ENCODE data around the gene MST1R.

The MST1R gene

GRCh38 chr3:49872801-49873281, 30.8 kb downstream of the MST1R start:
- peak; percentile 37 for DNase-seq

GRCh38 chr3:49871531-49872153, 32.0 kb downstream of the MST1R start:
- no peak for DNase-seq

GRCh38 chr3:49869525-49870126, 34.0 kb downstream of the MST1R start, which contains the start of gene CAMKV:
Gene CAMKV, minus strand, starts transcription at chr3:49869906. Its CDS starts 7,518 bp downstream, at chr3:49862388.
- DNase-seq = peak; percentile 29

GRCh38 chr3:49868862-49869466, 34.7 kb downstream of the MST1R start:
- DNase-seq = no peak

- DNase-seq = peak; percentile 17
Measured at GRCh38 chr3:49867871-49868321, 35.8 kb downstream of the MST1R start.

- no peak for DNase-seq
Measured at GRCh38 chr3:49867400-49867799, 36.3 kb downstream of the MST1R start.

- DNase-seq = no peak
Measured at GRCh38 chr3:49865198-49865784, 38.4 kb downstream of the MST1R start.

- DNase-seq = no peak
Measured at GRCh38 chr3:49864505-49864904, 39.2 kb downstream of the MST1R start.

GRCh38 chr3:49859576-49860305, 43.9 kb downstream of the MST1R start:
- DNase-seq = no peak

- DNase-seq = peak; percentile 97
Measured at GRCh38 chr3:49856181-49857005, 47.3 kb downstream of the MST1R start, which contains the start of gene TRAIP. Gene TRAIP, minus strand, starts transcription at chr3:49856564. Its CDS starts 111 bp downstream, at chr3:49856453.

- DNase-seq = no peak
Measured at GRCh38 chr3:49855662-49856061, 48.0 kb downstream of the MST1R start.

GRCh38 chr3:49845694-49846093, 58.0 kb downstream of the MST1R start:
- DNase-seq = no peak

- DNase-seq = no peak
Measured at GRCh38 chr3:49844464-49845183, 59.0 kb downstream of the MST1R start.

GRCh38 chr3:49842843-49843517, 60.7 kb downstream of the MST1R start:
- DNase-seq = no peak

- DNase-seq = no peak
Measured at GRCh38 chr3:49841806-49842205, 61.9 kb downstream of the MST1R start.

GRCh38 chr3:49841126-49841696, 62.5 kb downstream of the MST1R start:
- DNase-seq = peak; percentile 28

- no peak for DNase-seq
Measured at GRCh38 chr3:49840388-49840787, 63.3 kb downstream of the MST1R start.

GRCh38 chr3:49839193-49839809, 64.4 kb downstream of the MST1R start:
- peak; percentile 84 for DNase-seq

Data from activated CD4-positive, alpha-beta T cell treated with anti-CD3 and anti-CD28 coated beads, Interleukin-2, Interleukin-6, amounts not matched to agents 100 ng/mL and 50 ng/mL, durations not matched to agents 16 hours and 8 hours (primary cell).